H1 (cell line): Measurements from ENCODE around the gene NFASC. TPM values are rescaled to one million over a fixed set of nuclear protein-coding genes. Genes with fewer than 3 reads are reported as not detected.

Experiments
- CTCF ChIA-PET: fragments of 300-600 bp; sonication (Branson Sonifier 250); formaldehyde crosslinking; loops from one replicate; lab custom pipeline; 2021; ENCODE audit not compliant: partially characterized antibody; lab: Charles Lee
- POLR2A ChIA-PET: fragments of 300-600 bp; sonication (Branson Sonifier 250); formaldehyde crosslinking; loops from one replicate; lab custom pipeline; 2021; ENCODE audit warnings: inconsistent platforms; ENCODE audit not compliant: partially characterized antibody; lab: Charles Lee
- DNase-seq, 2 experiments: peaks; one replicate each; pipeline versions ENCODE4 v3.0.0 to v3.0.0-alpha.2; 2010 to 2022; ENCODE audit warnings: low spot score in 2 of 2, low read depth in 1 of 2, mixed read lengths in 1 of 2
- FAIRE-seq: peaks from 2 replicates; lab custom pipeline; 2011; peaks lifted over from hg19 to GRCh38; lab: Jason Lieb, UNC
- H2AFZ ChIP-seq: 2 replicates; pipeline ENCODE4 v1.8.1; 2012; ENCODE audit warnings: low read length, inconsistent platforms
- H2AK5ac ChIP-seq: 2 replicates; pipeline ENCODE4 v1.6.1; 2013; ENCODE audit warnings: low read depth, low read length
- H2BK120ac ChIP-seq: replicated peaks from 2 replicates; pipeline ENCODE3; 2013; ENCODE audit warnings: low read depth, low read length, inconsistent platforms
- H2BK12ac ChIP-seq: 2 replicates; pipeline ENCODE4 v1.6.1; 2013; ENCODE audit warnings: low read depth, low read length
- H2BK15ac ChIP-seq: 2 replicates; pipeline ENCODE4 v1.6.1; 2013; ENCODE audit warnings: low read length
- H2BK20ac ChIP-seq: 2 replicates; pipeline ENCODE4 v1.6.1; 2013; ENCODE audit warnings: low read length
- H2BK5ac ChIP-seq: 2 replicates; pipeline ENCODE4 v1.6.1; 2013; ENCODE audit warnings: low read depth, low read length
- H3K14ac ChIP-seq: 2 replicates; pipeline ENCODE4 v1.6.1; 2013; ENCODE audit warnings: inconsistent platforms; ENCODE audit not compliant: insufficient read length
- H3K18ac ChIP-seq: 2 replicates; pipeline ENCODE4 v1.6.1; 2013; ENCODE audit warnings: low read length; ENCODE audit errors: extremely low read depth
- H3K23ac ChIP-seq: 2 replicates; pipeline ENCODE4 v1.6.1; 2013; ENCODE audit warnings: inconsistent platforms; ENCODE audit not compliant: insufficient read length
- H3K23me2 ChIP-seq: 2 replicates; pipeline ENCODE4 v1.6.1; 2013; ENCODE audit warnings: low read depth, low read length
- H3K27ac ChIP-seq: 2 replicates; pipeline ENCODE4 v1.6.1; 2011; ENCODE audit warnings: low read depth, low read length, inconsistent platforms
- H3K27me3 ChIP-seq, 4 experiments: replicated peaks in 1 of 4; 1 replicate in 1 of 4; 2 replicates in 3 of 4; pipeline versions ENCODE4 v1.6.1 to v1.8.1; 2011 to 2013; ENCODE audit warnings: low read length in 3 of 4, mild to moderate bottlenecking in 3 of 4, inconsistent platforms in 2 of 4, mixed read lengths in 2 of 4, moderate library complexity in 1 of 4; ENCODE audit not compliant: control insufficient read depth in 3 of 4, insufficient read depth in 3 of 4; ENCODE audit errors: extremely low read depth in 1 of 4
- H3K36me3 ChIP-seq, 4 experiments: 2 replicates each; pipeline versions ENCODE4 v1.6.1 to v1.8.1; 2011 to 2013; ENCODE audit warnings: mild to moderate bottlenecking in 4 of 4, low read length in 3 of 4, moderate library complexity in 2 of 4, control low read depth in 1 of 4, inconsistent platforms in 1 of 4; ENCODE audit not compliant: insufficient read depth in 4 of 4, control insufficient read depth in 2 of 4
- H3K4ac ChIP-seq: replicated peaks from 2 replicates; pipeline ENCODE3; 2013; ENCODE audit warnings: low read length, low read depth, mixed read lengths, inconsistent platforms; ENCODE audit not compliant: insufficient read length
- H3K4me1 ChIP-seq, 4 experiments: replicated peaks in 1 of 4; 1 replicate in 1 of 4; 2 replicates in 3 of 4; pipeline versions ENCODE4 v1.6.1 to v1.8.1; 2011 to 2013; ENCODE audit warnings: low read length in 3 of 4, inconsistent platforms in 2 of 4, mixed read lengths in 1 of 4; ENCODE audit not compliant: insufficient read depth in 4 of 4, control insufficient read depth in 3 of 4
- H3K4me2 ChIP-seq, 2 experiments: 2 replicates each; pipeline versions ENCODE4 v1.6.1 to v1.8.1; 2011 to 2013; ENCODE audit warnings: low read depth in 2 of 2, low read length in 2 of 2, control low read depth in 1 of 2, inconsistent platforms in 1 of 2, mild to moderate bottlenecking in 1 of 2; ENCODE audit not compliant: insufficient read depth in 1 of 2
- H3K4me3 ChIP-seq, 4 experiments: fragments of 200-600, 300-600 bp in 1 of 4; sonication (generic), shearing (Covaris generic), sonication (Bioruptor Twin) in 1 of 4; 2 replicates each; pipeline versions ENCODE4 v1.5.1 to v1.8.1; 2011 to 2016; ENCODE audit warnings: low read length in 4 of 4, low read depth in 3 of 4, control low read depth in 2 of 4, inconsistent platforms in 2 of 4, mild to moderate bottlenecking in 2 of 4, mixed read lengths in 1 of 4, moderate library complexity in 1 of 4; ENCODE audit not compliant: insufficient read depth in 2 of 4; ENCODE audit errors: extremely low read depth in 1 of 4
- H3K56ac ChIP-seq: replicated peaks from 2 replicates; pipeline ENCODE3; 2013; ENCODE audit warnings: low read depth, mild to moderate bottlenecking, mixed read lengths, low read length, inconsistent platforms; ENCODE audit not compliant: insufficient read length
- H3K79me1 ChIP-seq: 2 replicates; pipeline ENCODE4 v1.6.1; 2013; ENCODE audit warnings: low read depth, low read length, control low read depth
- H3K79me2 ChIP-seq, 2 experiments: 2 replicates each; pipeline versions ENCODE4 v1.6.1 to v1.8.1; 2012 to 2013; ENCODE audit warnings: low read length in 2 of 2, mild to moderate bottlenecking in 2 of 2, inconsistent platforms in 1 of 2; ENCODE audit not compliant: insufficient read depth in 2 of 2, control insufficient read depth in 1 of 2
- H3K9ac ChIP-seq, 4 experiments: replicated peaks in 1 of 4; 1 replicate in 1 of 4; 2 replicates in 3 of 4; pipeline versions ENCODE4 v1.6.1 to v1.8.1; 2011 to 2013; ENCODE audit warnings: low read depth in 3 of 4, low read length in 3 of 4, control low read depth in 2 of 4, mild to moderate bottlenecking in 2 of 4, moderate library complexity in 2 of 4, inconsistent platforms in 1 of 4; ENCODE audit errors: extremely low read depth in 1 of 4
- H3K9me3 ChIP-seq, 2 experiments: 2 replicates each; pipeline versions ENCODE4 v1.6.1 to v1.8.1; 2012 to 2013; ENCODE audit warnings: mild to moderate bottlenecking in 2 of 2, moderate library complexity in 2 of 2, control low read depth in 1 of 2, inconsistent platforms in 1 of 2, low read depth in 1 of 2, low read length in 1 of 2, mixed read lengths in 1 of 2; ENCODE audit not compliant: insufficient read depth in 2 of 2
- H4K20me1 ChIP-seq, 2 experiments: replicated peaks in 1 of 2; 2 replicates each; pipeline versions ENCODE3 to v1.8.1; 2011 to 2013; ENCODE audit warnings: inconsistent platforms in 2 of 2, low read length in 2 of 2, mild to moderate bottlenecking in 1 of 2; ENCODE audit not compliant: insufficient read depth in 2 of 2, control insufficient read depth in 1 of 2
- H4K5ac ChIP-seq: 2 replicates; pipeline ENCODE4 v1.6.1; 2013; ENCODE audit warnings: low read length, low read depth, mixed read lengths, inconsistent platforms; ENCODE audit not compliant: insufficient read length
- H4K8ac ChIP-seq: 2 replicates; pipeline ENCODE4 v1.8.0; 2013; ENCODE audit warnings: mild to moderate bottlenecking, moderate library complexity, low read length, inconsistent platforms; ENCODE audit not compliant: insufficient read depth; ENCODE audit errors: extremely low read depth
- H4K91ac ChIP-seq: replicated peaks from 2 replicates; pipeline ENCODE3; 2013; ENCODE audit warnings: low read length, mixed read lengths, inconsistent platforms; ENCODE audit not compliant: insufficient read length
- BACH1 ChIP-seq: IDR thresholded peaks from 2 replicates; pipeline ENCODE4 v1.6.1; 2012; ENCODE audit warnings: low read length, improper control_type of control experiment
- EGR1 ChIP-seq: IDR thresholded peaks from 2 replicates; pipeline ENCODE4 v1.6.1; 2011; ENCODE audit warnings: low read depth, low read length, borderline replicate concordance
- KDM5A ChIP-seq: fragments of 200-600 bp; IDR thresholded peaks from 2 replicates; pipeline ENCODE4 v1.7.1; 2012; ENCODE audit warnings: mild to moderate bottlenecking, low read length, inconsistent platforms, mixed read lengths
- MAFK ChIP-seq: IDR thresholded peaks from 2 replicates; pipeline ENCODE4 v1.6.1; 2012; ENCODE audit warnings: low read depth, mild to moderate bottlenecking, improper control_type of control experiment, low read length
- POLR2A ChIP-seq, 2 experiments: IDR thresholded peaks; 1 replicate in 1 of 2; 2 replicates in 1 of 2; pipeline ENCODE4 v1.6.1; 2011; ENCODE audit warnings: low read depth in 2 of 2, low read length in 2 of 2, mild to moderate bottlenecking in 2 of 2; ENCODE audit errors: control extremely low read depth in 1 of 2
- RBBP5 ChIP-seq: IDR thresholded peaks from 2 replicates; pipeline ENCODE4 v1.7.1; 2012; ENCODE audit warnings: low read depth, mild to moderate bottlenecking, inconsistent platforms, low read length, moderate library complexity, borderline replicate concordance
- SIN3A ChIP-seq, 2 experiments: IDR thresholded peaks in 1 of 2; conservative IDR thresholded peaks in 1 of 2; 2 replicates each; pipeline ENCODE4 v1.6.1; 2011 to 2012; ENCODE audit warnings: low read length in 2 of 2, improper control_type of control experiment in 1 of 2, low read depth in 1 of 2, mild to moderate bottlenecking in 1 of 2
- YY1 ChIP-seq: IDR thresholded peaks from 2 replicates; pipeline ENCODE4 v1.6.1; 2011; ENCODE audit warnings: low read depth, mild to moderate bottlenecking, low read length
- WGBS, 2 experiments: shearing (Covaris generic) in 1 of 2; methylation state at CpG; one replicate each; pipeline versions ENCODE4 v1.1.6 to v1.1.7; 2013 to 2015; ENCODE audit warnings: low lambda C conversion rate in 2 of 2, mixed read lengths in 2 of 2, inconsistent platforms in 1 of 2, low coverage in 1 of 2, missing lambda C conversion rate in 1 of 2; ENCODE audit not compliant: insufficient replicate concordance in 2 of 2, insufficient coverage in 1 of 2, insufficient read length in 1 of 2; ENCODE audit errors: extremely low coverage in 1 of 2, missing lambda C conversion rate in 1 of 2; 5-methylcytosine and 5-hydroxymethylcytosine counted together
- polyA plus RNA-seq, 7 experiments: library from polyadenylated mRNA; depleted of rRNA in 3 of 7; stranded (reverse) in 5 of 7; unstranded in 2 of 7; fragments of >200 nt in 5 of 7; fragments of 200-250 nt in 2 of 7; gene quantifications; 1 replicate in 5 of 7; 2 replicates in 1 of 7; 4 replicates in 1 of 7; pipeline versions ENCODE4 v1.2.1 to v1.2.3, GENCODE V29; 2011 to 2013; ENCODE audit warnings: missing spikeins in 2 of 7, mixed read lengths in 2 of 7
- total RNA-seq: library from RNA; stranded (reverse); fragmentation: NEBNext Ultra II Directional; extraction: Animal tissue kit (Norgen Biotek cat#: 25700); gene quantifications from 2 replicates; pipeline ENCODE4 v1.2.1, GENCODE V29; 2021
- TF ChIP-seq, protein P1 (sequence below), 3 experiments: IDR thresholded peaks; 1 replicate in 2 of 3; 2 replicates in 1 of 3; pipeline versions ENCODE4 v1.5.1 to v1.6.1; 2011; ENCODE audit warnings: low read length in 3 of 3, mild to moderate bottlenecking in 3 of 3, inconsistent platforms in 2 of 3, low read depth in 1 of 3, moderate library complexity in 1 of 3; ENCODE audit not compliant: insufficient read depth in 1 of 3; ENCODE audit errors: control extremely low read depth in 1 of 3
- TF ChIP-seq, protein P2 (sequence below): IDR thresholded peaks from 2 replicates; pipeline ENCODE4 v1.6.1; 2012; ENCODE audit warnings: low read length, inconsistent platforms

Gene NFASC
- total and polyA plus RNA-seq, 2 of the 8 experiments (the other 6 are each of a cell fraction or from before 2014, with no cell fraction given): 5.0 to 15.2 TPM

DNA sequence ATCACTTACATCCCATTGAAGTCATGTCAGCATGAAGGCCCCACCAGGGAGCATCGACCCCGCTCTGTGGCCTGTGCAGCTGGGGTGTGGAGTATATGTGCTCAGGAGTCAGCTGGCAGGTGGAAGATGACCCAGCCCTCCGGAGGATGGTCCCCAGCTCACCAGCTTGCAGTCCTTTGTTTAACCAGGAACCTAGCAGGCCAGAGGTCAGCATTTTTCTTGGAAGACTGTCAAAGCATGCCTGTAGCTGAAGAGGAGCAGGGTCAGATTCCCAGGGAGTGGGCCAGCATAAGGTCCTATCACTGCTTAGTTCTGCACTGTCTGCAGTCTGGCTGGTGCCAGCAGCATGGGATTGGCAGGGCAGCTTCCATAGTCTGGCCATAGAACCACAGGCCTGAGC, 12.7 kb downstream of the NFASC start:
- Histone ChIP-seq H2BK5ac (no peak overlapping the region; the same call in 1 of the 2 replicates), H2AK5ac (no peak overlapping the region), H4K20me1 (no peaks in the 10 kb centered on the region), H2BK15ac (0 out of 2 replicates have a peak overlapping the region, but pooled peaks have one; percentile 16), H3K4ac (no peak overlapping the region), H3K23me2 (no peaks in the 10 kb centered on the region), H3K18ac (no peak overlapping the region), H3K9me3 (no peaks in the 10 kb centered on the region), H3K27ac (no peak overlapping the region), H4K8ac (no peak overlapping the region), H2BK20ac (no peak overlapping the region), H3K56ac (no peak overlapping the region), H2BK120ac (no peak overlapping the region), H3K79me2 (no peaks in the 10 kb centered on the region), H3K14ac (no peak overlapping the region), H4K5ac (no peak overlapping the region), H3K27me3 (no peaks in the 10 kb centered on the region), H3K4me3 (no peak overlapping the region), H4K91ac (no peak overlapping the region), H3K9ac (no peak overlapping the region), H3K23ac (no peak overlapping the region), H3K79me1 (no peaks in the 10 kb centered on the region), H2AFZ (no peak overlapping the region), H2BK12ac (no peak overlapping the region), H3K4me1 (peaks cover 0 to 7% (median 4%) of the 10 kb centered on the region in 4 experiments; a peak in 3 of 7 replicates), H3K4me2 (no peak overlapping the region), H3K36me3 (no peaks in the 10 kb centered on the region)
- CTCF ChIA-PET: interaction anchor here (0.8 to 3.2 kb wide), 6 partner anchors 9 to 76 kb away, joined by 3 to 9 read pairs (median 4); no protein-coding TSS in a partner anchor
- POLR2A ChIA-PET: no interaction called here
- 90% methylated on average over 3 of the region's 3 CpGs; no CpG with 5 or more reads in 1 of the 2 experiments for WGBS, 2 experiments
- no peak for FAIRE-seq
- no peak for DNase-seq
- TF ChIP-seq BACH1 (no peak), POLR2A (IDR thresholded peaks at IDR 0.05; ENCODE audit: control extremely low read depth in 1 of 2, low read depth in 2 of 2, low read length in 2 of 2) (no peak), KDM5A (no peak), YY1 (no peak), MAFK (no peak), EGR1 (no peak), SIN3A (conservative IDR thresholded peaks at IDR 0.05 in 1 of 2, IDR thresholded peaks at IDR 0.05 in 1 of 2; ENCODE audit: low read depth in 1 of 2, low read length in 2 of 2) (no peak), RBBP5 (no peak)
- TF ChIP-seq, protein P1, sequence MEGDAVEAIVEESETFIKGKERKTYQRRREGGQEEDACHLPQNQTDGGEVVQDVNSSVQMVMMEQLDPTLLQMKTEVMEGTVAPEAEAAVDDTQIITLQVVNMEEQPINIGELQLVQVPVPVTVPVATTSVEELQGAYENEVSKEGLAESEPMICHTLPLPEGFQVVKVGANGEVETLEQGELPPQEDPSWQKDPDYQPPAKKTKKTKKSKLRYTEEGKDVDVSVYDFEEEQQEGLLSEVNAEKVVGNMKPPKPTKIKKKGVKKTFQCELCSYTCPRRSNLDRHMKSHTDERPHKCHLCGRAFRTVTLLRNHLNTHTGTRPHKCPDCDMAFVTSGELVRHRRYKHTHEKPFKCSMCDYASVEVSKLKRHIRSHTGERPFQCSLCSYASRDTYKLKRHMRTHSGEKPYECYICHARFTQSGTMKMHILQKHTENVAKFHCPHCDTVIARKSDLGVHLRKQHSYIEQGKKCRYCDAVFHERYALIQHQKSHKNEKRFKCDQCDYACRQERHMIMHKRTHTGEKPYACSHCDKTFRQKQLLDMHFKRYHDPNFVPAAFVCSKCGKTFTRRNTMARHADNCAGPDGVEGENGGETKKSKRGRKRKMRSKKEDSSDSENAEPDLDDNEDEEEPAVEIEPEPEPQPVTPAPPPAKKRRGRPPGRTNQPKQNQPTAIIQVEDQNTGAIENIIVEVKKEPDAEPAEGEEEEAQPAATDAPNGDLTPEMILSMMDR (IDR thresholded peaks at IDR 0.05; ENCODE audit: control extremely low read depth in 1 of 3, insufficient read depth in 1 of 3, low read depth in 1 of 3, low read length in 3 of 3): no peak
- TF ChIP-seq, protein P2, sequence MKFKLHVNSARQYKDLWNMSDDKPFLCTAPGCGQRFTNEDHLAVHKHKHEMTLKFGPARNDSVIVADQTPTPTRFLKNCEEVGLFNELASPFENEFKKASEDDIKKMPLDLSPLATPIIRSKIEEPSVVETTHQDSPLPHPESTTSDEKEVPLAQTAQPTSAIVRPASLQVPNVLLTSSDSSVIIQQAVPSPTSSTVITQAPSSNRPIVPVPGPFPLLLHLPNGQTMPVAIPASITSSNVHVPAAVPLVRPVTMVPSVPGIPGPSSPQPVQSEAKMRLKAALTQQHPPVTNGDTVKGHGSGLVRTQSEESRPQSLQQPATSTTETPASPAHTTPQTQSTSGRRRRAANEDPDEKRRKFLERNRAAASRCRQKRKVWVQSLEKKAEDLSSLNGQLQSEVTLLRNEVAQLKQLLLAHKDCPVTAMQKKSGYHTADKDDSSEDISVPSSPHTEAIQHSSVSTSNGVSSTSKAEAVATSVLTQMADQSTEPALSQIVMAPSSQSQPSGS: no peak
